DMS153 (cell line): ENCODE results near the gene DEFB114.
A peak's percentile ranks its signal among the peaks of the same experiment; 100 is the strongest.
"Not testable (repeated sequence)": the region's sequence is repeated elsewhere in the genome, so short reads cannot be mapped to it uniquely, and the experiment has no call there.

Source experiments
- DNase-seq: peaks from one replicate; lab custom pipeline; 2025; lab: John Stamatoyannopoulos, UW

DEFB114 gene

GRCh38 chr6:49964064-49964463 lies at the start of gene DEFB114:
TSS of gene DEFB114 (minus strand) at chr6:49964164. CDS start at chr6:49964105, 59 bp downstream.
- DNase-seq, result no peak

- no peak for DNase-seq
These were observed 43.9 kb upstream of the DEFB114 start for GRCh38 chr6:50007819-50008218.

GRCh38 chr6:50003139-50003538 lies 39.2 kb upstream of the DEFB114 start:
- no peak for DNase-seq

GRCh38 chr6:49995278-49995677 lies 31.3 kb upstream of the DEFB114 start:
- DNase-seq, result no peak

GRCh38 chr6:49988900-49989299 lies 24.9 kb upstream of the DEFB114 start:
- no peak for DNase-seq

GRCh38 chr6:49987749-49988148 lies 23.8 kb upstream of the DEFB114 start:
- DNase-seq, result no peak

- DNase-seq, result no peak
These were observed 22.6 kb upstream of the DEFB114 start for GRCh38 chr6:49986551-49986950.

GRCh38 chr6:49982046-49982445 lies 18.1 kb upstream of the DEFB114 start:
- no peak for DNase-seq

- DNase-seq, result no peak
These were observed 16.9 kb upstream of the DEFB114 start for GRCh38 chr6:49980898-49981297.

GRCh38 chr6:49979584-49979983 lies 15.6 kb upstream of the DEFB114 start:
- no peak for DNase-seq

GRCh38 chr6:49978332-49979226 lies 14.6 kb upstream of the DEFB114 start:
- no peak for DNase-seq

- DNase-seq, result no peak
These were observed 5.6 kb upstream of the DEFB114 start, which contains the start of gene DEFB113 for GRCh38 chr6:49969605-49970004. TSS of gene DEFB113 (minus strand) at chr6:49969625. CDS start at chr6:49969625, 0 bp downstream.

- DNase-seq, result no peak
These were observed 2.9 kb upstream of the DEFB114 start for GRCh38 chr6:49966823-49967222.

GRCh38 chr6:49966334-49966733 lies 2.4 kb upstream of the DEFB114 start:
- no peak for DNase-seq

- no peak for DNase-seq
These were observed 5.8 kb downstream of the DEFB114 start for GRCh38 chr6:49958180-49958579.

- DNase-seq, result no peak
These were observed 8.1 kb downstream of the DEFB114 start for GRCh38 chr6:49955847-49956246.

- DNase-seq, result no peak
These were observed 12.0 kb downstream of the DEFB114 start for GRCh38 chr6:49951926-49952325.

- no peak for DNase-seq
These were observed 13.6 kb downstream of the DEFB114 start for GRCh38 chr6:49950415-49950751.

- DNase-seq, result no peak
These were observed 14.9 kb downstream of the DEFB114 start for GRCh38 chr6:49949062-49949461.

- DNase-seq, result no peak
These were observed 17.1 kb downstream of the DEFB114 start for GRCh38 chr6:49946835-49947234.

- not testable (repeated sequence) for DNase-seq
These were observed 19.9 kb downstream of the DEFB114 start for GRCh38 chr6:49944068-49944467.

GRCh38 chr6:49939993-49940498 lies 23.9 kb downstream of the DEFB114 start:
- DNase-seq, result peak; percentile 58

- DNase-seq, result no peak
These were observed 26.2 kb downstream of the DEFB114 start for GRCh38 chr6:49937811-49938210.

GRCh38 chr6:49937017-49937416 lies 26.9 kb downstream of the DEFB114 start:
- DNase-seq, result no peak
